HCEC 1CT (cell line): ENCODE data around the gene IPP.
A peak's percentile ranks its signal among the peaks of the same experiment; 100 is the strongest.
"Not testable (repeated sequence)": the region's sequence is repeated elsewhere in the genome, so short reads cannot be mapped to it uniquely, and the experiment has no call there.

Experiments
- DNase-seq: peaks from one replicate; pipeline ENCODE4 v3.0.0-alpha.2; 2017

IPP gene

DNA sequence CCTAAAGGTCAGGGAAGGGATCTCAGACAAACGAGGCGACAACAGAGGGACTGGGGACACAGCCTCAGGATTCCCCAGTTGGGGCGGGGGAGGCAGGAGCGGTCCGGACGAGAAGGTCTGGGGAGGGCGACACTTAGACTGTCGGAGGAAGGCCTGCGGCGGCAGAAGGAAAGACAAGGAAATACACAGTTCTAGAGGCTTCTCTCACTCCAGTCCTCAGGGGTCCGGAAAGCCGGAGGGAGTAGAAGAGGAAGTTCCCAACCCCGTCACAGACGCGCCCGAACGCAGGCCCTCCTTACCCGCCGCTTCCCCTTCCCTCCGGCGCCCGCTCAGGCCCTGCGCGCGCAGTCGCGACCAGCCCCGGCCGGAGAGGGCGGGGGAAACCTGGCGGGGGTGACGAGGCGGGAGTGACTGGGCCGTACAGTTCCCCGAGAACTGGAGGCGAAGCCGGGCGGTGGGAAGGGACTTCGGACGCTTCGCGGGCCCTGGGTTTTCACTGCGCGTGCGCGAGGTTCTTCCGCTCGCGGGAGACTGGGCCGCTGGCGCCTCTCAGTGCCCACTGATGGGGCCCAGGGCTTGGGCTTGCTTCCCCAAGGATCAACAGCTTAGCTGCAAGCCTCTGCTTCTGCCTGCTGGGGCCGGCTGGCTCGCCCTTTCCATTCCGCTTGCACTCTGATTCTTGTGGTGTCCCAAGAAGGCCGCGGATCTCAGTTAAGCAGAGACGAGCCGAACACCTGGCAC, at the start of gene IPP:
Gene IPP, minus strand, starts transcription at position 356 of the 741 bp plus-strand sequence. CDS start 4,242 bp downstream, outside the sequence.
- DNase-seq, result peak; percentile 98

- no peak for DNase-seq
These were observed 46.5 kb upstream of the IPP start for GRCh38 chr1:45796946-45797345.

DNA sequence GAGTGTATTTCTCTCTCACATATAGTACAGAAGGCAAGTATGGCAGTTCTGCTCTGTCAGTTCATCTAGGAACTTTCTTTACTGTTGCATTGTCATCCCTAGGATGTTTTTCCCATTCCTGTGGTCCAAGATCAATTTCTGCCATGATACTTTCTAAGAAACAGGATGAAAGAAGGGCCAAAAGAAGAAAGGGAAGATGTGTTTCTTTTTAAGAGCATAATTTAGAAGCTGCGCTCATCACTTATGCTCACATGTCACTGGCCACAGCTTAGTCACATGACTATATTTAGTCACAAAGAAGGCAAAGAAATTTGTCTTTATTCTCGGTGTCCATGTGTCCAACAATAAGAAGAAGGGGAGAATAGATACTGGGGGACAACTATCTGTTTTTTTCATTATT, 45.9 kb upstream of the IPP start:
- no peak for DNase-seq

DNA sequence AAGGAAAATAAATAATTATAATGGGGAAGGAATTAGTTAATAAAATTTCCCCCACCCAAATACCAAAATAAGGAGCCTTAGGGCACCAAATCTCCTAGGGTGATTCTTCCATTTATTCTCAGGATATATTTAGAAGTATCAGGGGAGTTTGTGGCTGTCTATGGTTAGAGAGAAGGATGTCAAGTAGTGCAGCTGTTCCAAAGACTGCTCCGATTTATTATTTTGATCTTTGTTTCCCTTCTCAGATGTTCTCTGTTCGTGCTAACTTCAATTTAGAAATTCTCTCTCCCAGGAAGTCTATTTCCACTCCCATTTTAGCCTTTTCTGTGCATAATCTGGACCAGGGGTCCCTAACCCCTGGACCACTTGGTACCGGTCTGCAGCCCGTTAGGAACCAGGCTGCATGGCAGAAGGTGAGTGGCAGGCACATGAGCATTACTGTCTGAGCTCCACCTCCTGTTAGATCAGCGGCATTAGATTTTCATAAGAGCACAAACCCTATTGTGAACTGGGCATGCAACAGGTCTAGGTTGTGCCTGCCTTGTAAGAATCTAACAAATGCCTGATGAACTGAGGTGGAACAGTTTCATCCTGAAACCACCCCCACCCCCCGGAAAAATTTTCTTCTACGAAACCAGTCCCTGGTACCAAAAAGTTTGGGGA, 43.6 kb upstream of the IPP start:
- DNase-seq, result no peak

GRCh38 chr1:45792744-45793143, 42.3 kb upstream of the IPP start:
- DNase-seq, result no peak

GRCh38 chr1:45789601-45790000, 39.1 kb upstream of the IPP start:
- no peak for DNase-seq

DNA sequence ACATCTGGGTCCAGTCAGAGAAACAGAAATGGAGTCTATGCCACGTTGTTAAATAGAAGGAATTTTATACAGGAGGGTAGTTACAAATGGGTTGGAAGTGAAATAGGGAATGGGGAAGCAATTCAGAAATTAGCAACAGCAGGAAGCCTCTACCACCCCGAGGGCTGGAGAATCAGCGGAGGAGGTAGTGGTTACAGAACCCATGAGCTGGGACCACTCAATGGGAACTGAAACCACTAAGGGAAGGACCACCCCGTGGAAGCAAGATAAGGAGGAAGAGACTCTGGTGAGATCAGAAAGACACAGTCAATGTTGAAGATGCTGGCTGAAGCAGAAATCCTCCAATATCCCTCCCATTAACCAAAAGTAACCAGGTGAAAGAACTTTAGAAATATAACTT, 37.5 kb upstream of the IPP start:
- DNase-seq, result no peak

GRCh38 chr1:45785583-45785982, 35.1 kb upstream of the IPP start:
- DNase-seq, result no peak

DNA sequence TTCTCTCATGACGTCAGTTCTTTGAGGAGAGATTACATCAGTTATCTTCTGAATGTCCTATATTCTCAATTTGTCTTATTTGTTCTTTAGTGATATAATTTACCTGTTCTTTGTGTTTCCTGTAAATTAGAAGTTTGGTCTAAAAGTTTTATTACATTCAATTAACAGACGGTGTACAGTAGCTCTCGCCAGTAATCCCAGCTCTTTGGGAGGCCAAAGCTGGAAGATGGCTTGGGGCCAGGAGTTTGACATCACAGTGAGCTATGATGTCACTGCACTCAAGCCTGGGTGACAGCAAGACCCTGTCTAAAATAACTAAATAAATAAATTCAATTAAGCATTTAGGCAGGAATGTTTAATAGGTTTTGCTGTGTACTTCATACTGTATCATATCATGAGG, 25.3 kb upstream of the IPP start:
- no peak for DNase-seq

GRCh38 chr1:45772971-45773370, 22.5 kb upstream of the IPP start:
- no peak for DNase-seq

DNA sequence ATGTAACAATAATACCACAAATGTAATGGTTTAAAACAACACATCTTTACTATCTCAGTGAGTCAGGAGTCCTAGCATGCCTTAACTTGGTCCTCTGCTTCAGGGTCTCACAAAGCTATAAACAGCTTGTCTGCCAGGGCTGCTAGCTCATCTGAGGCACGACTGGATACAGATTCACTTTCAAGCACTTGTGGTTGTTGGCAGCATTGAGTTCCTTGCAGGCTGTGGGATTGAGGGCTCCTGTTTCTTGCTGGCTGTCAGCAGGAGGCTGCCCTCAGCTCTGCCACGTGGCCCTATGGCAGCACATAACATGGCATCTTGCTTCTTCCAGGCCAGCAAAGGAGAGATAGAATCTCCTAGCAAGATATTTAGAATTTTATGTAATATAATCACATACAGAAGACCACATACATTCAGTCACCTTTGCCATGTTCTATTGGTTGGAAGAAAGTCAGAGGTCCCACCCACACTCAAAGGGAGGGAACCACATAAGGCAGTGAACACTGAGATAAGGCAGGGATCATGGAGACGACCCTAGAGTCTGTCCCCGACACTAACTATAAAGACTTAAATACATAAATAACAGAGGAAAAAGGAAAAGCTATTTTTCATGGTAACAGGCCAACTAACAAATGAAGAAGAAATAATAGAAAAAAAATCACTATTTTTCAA, 18.9 kb upstream of the IPP start:
- DNase-seq, result peak; percentile 7

GRCh38 chr1:45767035-45767434, 16.6 kb upstream of the IPP start:
- DNase-seq, result peak; percentile 13

DNA sequence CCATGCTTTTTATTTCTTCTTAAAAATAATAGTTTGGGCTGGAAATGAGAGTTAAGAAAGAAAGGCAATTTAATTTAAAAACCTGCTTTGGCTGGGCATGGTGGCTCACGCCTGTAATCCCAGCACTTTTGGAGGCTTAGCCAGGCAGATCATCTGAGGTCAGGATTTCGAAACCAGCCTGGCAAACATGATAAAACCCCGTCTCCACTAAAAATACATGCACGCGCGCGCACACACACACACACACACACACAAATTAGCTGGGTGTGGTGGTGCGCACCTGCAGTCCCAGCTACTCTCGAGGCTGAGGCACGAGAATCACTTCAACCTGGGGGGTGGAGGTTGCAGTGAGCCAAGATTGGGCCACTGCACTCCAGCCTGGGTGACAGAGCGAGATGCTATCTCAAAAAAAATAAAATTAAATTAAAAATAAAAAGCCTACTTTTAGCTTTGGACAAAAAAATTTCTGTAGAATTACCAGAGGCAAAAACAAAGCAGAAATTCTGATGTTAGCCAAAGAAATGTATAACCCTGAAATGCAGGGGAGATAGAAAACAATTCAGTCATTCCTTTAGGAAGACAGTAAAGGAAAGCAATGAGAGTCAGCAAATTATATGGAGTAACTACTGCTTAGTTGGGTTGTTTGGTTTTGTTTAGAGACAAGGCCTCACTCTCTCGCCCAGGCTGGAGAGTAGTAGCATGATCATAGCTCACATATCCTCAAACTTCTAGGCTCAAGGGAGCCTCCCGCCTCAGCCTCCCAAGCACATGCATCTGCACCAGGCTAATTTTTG, 15.7 kb upstream of the IPP start:
- no peak for DNase-seq

DNA sequence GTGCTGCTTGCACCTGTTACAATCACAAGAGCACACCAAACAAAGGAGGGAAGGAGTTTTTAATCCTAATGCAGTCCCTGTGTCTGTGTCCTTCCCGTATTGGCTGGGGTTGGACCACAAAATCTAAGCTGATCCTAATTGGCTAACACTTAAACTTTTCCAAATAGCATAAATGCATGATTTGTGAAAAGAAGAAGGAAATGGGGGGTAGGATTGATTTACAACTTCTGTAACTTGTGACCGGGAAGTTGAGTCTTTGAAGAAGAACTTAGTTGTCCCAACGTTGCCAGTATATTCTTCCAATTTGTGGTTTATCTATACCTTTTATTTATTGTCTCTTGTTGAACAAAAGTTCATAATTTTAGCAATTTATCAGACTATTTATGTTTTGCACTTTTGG, 11.8 kb upstream of the IPP start:
- DNase-seq, result no peak

DNA sequence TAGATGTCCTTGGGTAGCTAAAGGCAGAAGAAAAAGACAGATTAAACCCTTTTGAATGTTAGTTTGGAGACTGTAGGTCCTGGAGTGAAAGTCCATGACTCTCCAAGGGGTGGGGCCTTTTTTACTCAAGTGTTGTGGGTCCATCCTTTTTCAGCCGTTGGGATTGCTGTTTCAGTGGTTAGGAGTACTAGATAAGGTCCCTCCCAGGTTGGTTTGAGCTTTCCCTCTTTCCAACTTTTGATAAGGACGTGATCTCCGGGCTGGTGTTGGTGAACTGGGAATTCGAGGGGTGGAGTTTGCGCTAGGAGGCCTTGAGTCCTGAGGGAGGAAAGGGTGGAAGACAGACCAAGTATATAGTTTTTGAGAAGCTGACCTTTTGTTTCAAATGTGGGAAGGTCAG, 5.2 kb upstream of the IPP start:
- no peak for DNase-seq

GRCh38 chr1:45753248-45754037, 3.0 kb upstream of the IPP start:
- no peak for DNase-seq

- peak; percentile 37 for DNase-seq
These were observed 2.1 kb upstream of the IPP start for GRCh38 chr1:45752441-45753052.

DNA sequence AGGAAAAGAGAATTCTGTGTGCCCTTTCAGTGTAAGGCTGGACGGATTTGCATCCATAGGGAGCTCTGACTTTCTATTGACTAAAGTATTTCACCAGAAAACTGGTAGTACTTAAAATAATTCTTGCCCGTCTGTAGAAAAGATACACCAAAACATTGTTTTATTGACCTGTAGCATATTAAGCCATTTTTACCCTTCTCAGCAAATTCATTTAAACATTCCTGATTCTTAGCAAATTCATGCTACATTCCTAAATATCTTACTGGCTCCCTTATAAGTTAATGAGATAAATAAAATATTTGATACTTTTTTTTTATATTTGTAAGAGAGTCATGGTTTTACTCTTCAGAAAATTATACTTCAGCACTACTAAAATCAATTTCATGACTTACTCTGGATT, 1.6 kb upstream of the IPP start:
- DNase-seq, result no peak

- DNase-seq, result not testable (repeated sequence)
These were observed 786 bp upstream of the IPP start for GRCh38 chr1:45751039-45751838.

DNA sequence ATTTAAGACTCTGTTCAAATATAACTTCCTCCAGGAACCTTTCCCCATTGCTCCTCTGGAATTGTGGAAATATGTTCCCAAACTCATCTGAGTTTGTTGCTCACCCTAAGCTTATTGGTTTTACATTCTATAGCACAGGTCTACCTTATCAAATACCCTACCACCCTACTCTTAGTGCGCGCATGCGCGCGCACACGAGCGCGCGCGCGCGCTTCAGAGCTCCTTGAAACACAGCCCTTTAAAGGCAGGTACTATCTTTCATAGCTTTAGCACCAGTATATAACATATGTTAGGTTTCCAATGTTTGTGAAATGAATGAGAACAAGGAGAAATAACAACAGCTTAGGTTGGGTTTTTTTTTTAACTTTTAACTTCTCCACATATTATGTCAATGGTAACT, 3.5 kb downstream of the IPP start:
- no peak for DNase-seq

DNA sequence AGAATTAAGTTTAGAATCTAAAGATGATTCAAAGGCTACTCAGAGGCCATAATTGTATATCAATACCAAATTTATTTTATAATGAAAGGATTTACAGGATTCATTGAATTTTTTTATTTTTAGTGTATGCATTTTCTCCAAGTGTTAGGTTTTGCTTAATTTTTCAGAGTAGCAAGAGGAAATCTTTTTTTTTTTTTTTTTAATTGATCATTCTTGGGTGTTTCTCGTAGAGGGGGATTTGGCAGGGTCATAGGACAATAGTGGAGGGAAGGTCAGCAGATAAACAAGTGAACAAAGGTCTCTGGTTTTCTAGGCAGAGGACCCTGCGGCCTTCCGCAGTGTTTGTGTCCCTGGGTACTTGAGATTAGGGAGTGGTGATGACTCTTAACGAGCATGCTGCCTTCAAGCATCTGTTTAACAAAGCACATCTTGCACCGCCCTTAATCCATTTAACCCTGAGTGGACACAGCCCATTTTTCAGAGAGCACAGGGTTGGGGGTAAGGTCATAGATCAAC, 10.8 kb downstream of the IPP start:
- DNase-seq, result not testable (repeated sequence)
